ENCODE measurements around the gene GLYR1.

GLYR1 gene

DNA sequence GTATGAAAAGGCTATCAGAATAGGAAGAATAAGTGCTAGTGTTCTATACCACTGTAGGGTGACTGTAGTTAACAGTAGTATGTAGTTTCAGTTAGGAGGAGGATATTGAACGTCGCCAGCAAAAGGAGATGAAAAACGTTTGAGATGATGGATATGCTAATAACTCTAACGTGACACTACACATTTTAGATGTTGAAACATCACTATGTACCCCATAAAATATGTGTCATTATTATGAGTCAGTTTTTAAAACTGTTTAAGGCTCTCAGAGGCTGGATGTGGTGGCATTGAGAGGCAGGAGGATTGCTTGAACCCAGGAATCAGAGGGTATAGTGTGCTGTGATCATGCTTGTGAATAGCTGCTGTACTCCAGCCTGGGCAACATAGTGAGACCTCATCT is 32.0 kb upstream of the GLYR1 start:
- Histone ChIP-seq H3K36me3 (ENCODE audit: control insufficient read depth, insufficient read depth, low read length) (peaks cover 59% of the 10 kb centered on the region), H3K27ac (ENCODE audit: insufficient read depth, low read depth, low read length, poor library complexity, severe bottlenecking) (no peak overlapping the region), H3K27me3 (ENCODE audit: control insufficient read depth, insufficient read depth, low read length, poor library complexity, severe bottlenecking) (no peaks in the 10 kb centered on the region), H3K4me3 (ENCODE audit: insufficient read depth, low read depth, low read length) (no peak overlapping the region), H3K9me3 (ENCODE audit: control insufficient read depth, low read length) (no peaks in the 10 kb centered on the region), H3K4me1 (ENCODE audit: control insufficient read depth, insufficient read depth, low read length) (no peaks in the 10 kb centered on the region)
- 81 to 100% methylated on average over 2 to 4 of the region's 4 CpGs for WGBS, 2 experiments

GRCh38 chr16:4877380-4877685 is 30.2 kb upstream of the GLYR1 start:
- WGBS, 2 experiments, result 95% methylated on average over 14 of the region's 14 CpGs
- Histone ChIP-seq H3K36me3 (ENCODE audit: control insufficient read depth, insufficient read depth, low read length) (peaks cover 55% of the 10 kb centered on the region), H3K4me1 (ENCODE audit: control insufficient read depth, insufficient read depth, low read length) (no peaks in the 10 kb centered on the region)

DNA sequence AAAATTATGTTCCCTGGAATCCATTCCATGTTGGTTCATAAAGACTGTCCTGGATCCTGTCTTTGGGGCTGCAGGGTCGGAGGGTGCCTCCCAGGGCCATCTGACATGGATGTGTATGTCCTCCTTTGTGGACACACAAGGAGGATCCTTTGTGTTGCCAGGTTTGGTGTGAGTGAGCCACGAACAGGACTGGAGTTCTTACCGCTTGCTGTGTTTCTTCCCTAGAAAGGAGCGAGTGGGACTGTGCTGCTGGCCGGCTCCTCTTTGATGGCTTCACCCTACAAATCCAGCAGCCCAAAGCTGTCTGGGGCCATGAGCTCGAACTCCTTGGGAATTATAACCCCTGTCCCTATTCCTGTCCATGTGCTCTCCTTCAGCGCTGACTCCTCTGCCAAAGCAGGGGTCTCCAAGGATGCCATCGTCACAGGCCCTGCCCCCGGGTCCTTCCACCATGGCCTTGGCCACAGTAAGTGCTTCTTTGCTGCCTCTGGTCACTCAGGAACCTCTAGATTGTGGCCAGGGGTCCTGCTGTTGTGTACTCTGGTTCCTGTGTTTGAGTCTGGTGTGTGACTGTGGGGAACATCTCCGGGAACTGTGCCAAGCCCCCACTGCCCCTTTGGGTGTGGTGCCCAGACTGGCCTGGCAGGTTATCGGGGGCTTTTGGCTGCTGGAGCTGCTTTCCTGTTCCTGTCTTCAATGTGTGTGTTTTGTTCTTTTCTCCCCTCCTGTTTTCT is 29.7 kb upstream of the GLYR1 start:
- Histone ChIP-seq H3K27ac (ENCODE audit: insufficient read depth, low read depth, low read length, poor library complexity, severe bottlenecking) (no peak overlapping the region), H3K4me1 (ENCODE audit: control insufficient read depth, insufficient read depth, low read length) (no peaks in the 10 kb centered on the region), H3K36me3 (ENCODE audit: control insufficient read depth, insufficient read depth, low read length) (peaks cover 59% of the 10 kb centered on the region), H3K9me3 (ENCODE audit: control insufficient read depth, low read length) (no peaks in the 10 kb centered on the region), H3K4me3 (ENCODE audit: insufficient read depth, low read depth, low read length) (no peak overlapping the region), H3K27me3 (ENCODE audit: control insufficient read depth, insufficient read depth, low read length, poor library complexity, severe bottlenecking) (no peaks in the 10 kb centered on the region)
- WGBS, 2 experiments, result 94 to 95% methylated on average over 11 of the region's 11 CpGs

More at GRCh38 chr16:4877380-4877685, 30.2 kb upstream of the GLYR1 start:
- Histone ChIP-seq H3K27me3 (ENCODE audit: control insufficient read depth, insufficient read depth, low read length, poor library complexity, severe bottlenecking) (no peaks in the 10 kb centered on the region), H3K27ac (ENCODE audit: insufficient read depth, low read depth, low read length, poor library complexity, severe bottlenecking) (no peak overlapping the region), H3K9me3 (ENCODE audit: control insufficient read depth, low read length) (no peaks in the 10 kb centered on the region), H3K4me3 (ENCODE audit: insufficient read depth, low read depth, low read length) (no peak overlapping the region)

GRCh38 chr16:4874666-4875065 is 27.6 kb upstream of the GLYR1 start:
- Histone ChIP-seq H3K4me1 (ENCODE audit: control insufficient read depth, insufficient read depth, low read length) (no peaks in the 10 kb centered on the region), H3K4me3 (ENCODE audit: insufficient read depth, low read depth, low read length) (no peak overlapping the region), H3K9me3 (ENCODE audit: control insufficient read depth, low read length) (no peaks in the 10 kb centered on the region), H3K27ac (ENCODE audit: insufficient read depth, low read depth, low read length, poor library complexity, severe bottlenecking) (no peak overlapping the region), H3K27me3 (ENCODE audit: control insufficient read depth, insufficient read depth, low read length, poor library complexity, severe bottlenecking) (no peaks in the 10 kb centered on the region), H3K36me3 (ENCODE audit: control insufficient read depth, insufficient read depth, low read length) (peaks cover 67% of the 10 kb centered on the region)
- 93 to 96% methylated on average over 8 of the region's 8 CpGs for WGBS, 2 experiments

GRCh38 chr16:4873091-4873490 is 26.0 kb upstream of the GLYR1 start:
- 91 to 93% methylated on average over 3 of the region's 3 CpGs for WGBS, 2 experiments
- H3K4me1 ChIP-seq (ENCODE audit: control insufficient read depth, insufficient read depth, low read length), result no peaks in the 10 kb centered on the region
- H3K27ac ChIP-seq (ENCODE audit: insufficient read depth, low read depth, low read length, poor library complexity, severe bottlenecking), result no peak overlapping the region
- no peaks in the 10 kb centered on the region for H3K9me3 ChIP-seq (ENCODE audit: control insufficient read depth, low read length)
- no peak overlapping the region for H3K4me3 ChIP-seq (ENCODE audit: insufficient read depth, low read depth, low read length)
- H3K36me3 ChIP-seq (ENCODE audit: control insufficient read depth, insufficient read depth, low read length), result peaks cover 68% of the 10 kb centered on the region
- H3K27me3 ChIP-seq (ENCODE audit: control insufficient read depth, insufficient read depth, low read length, poor library complexity, severe bottlenecking), result no peaks in the 10 kb centered on the region

- Histone ChIP-seq H3K36me3 (ENCODE audit: control insufficient read depth, insufficient read depth, low read length) (peaks cover 57% of the 10 kb centered on the region), H3K27ac (ENCODE audit: insufficient read depth, low read depth, low read length, poor library complexity, severe bottlenecking) (no peak overlapping the region), H3K4me1 (ENCODE audit: control insufficient read depth, insufficient read depth, low read length) (no peaks in the 10 kb centered on the region), H3K9me3 (ENCODE audit: control insufficient read depth, low read length) (no peaks in the 10 kb centered on the region), H3K27me3 (ENCODE audit: control insufficient read depth, insufficient read depth, low read length, poor library complexity, severe bottlenecking) (no peaks in the 10 kb centered on the region), H3K4me3 (ENCODE audit: insufficient read depth, low read depth, low read length) (no peak overlapping the region)
- WGBS, 2 experiments, result 92 to 98% methylated on average over 4 of the region's 4 CpGs
Measured at GRCh38 chr16:4871071-4871470, 24.0 kb upstream of the GLYR1 start.

DNA sequence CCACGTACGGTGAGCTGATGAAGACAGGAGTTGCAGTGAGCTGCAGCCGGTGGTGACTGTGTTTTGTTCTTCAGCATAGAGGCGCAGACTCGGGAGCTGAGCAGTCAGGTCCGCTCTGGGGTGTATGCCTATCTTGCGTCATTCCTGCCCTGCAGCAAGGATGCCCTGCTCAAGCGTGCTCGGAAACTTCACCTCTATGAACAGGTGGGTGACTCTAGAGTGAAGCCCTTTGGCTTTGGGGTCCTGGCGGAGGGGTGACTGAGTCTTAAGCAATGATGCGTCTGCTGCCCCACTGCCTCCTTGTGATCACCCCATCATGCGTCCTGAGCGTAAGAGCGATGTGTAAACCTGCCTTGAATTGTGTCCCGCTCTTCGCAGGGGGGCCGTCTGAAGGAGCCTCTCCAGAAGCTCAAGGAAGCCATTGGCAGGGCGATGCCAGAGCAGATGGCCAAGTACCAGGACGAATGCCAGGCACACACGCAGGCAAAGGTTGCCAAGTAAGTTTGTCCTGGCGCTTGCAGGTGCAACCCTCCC is 23.1 kb upstream of the GLYR1 start:
- Histone ChIP-seq H3K4me1 (ENCODE audit: control insufficient read depth, insufficient read depth, low read length) (no peaks in the 10 kb centered on the region), H3K9me3 (ENCODE audit: control insufficient read depth, low read length) (no peaks in the 10 kb centered on the region), H3K4me3 (ENCODE audit: insufficient read depth, low read depth, low read length) (no peak overlapping the region), H3K27ac (ENCODE audit: insufficient read depth, low read depth, low read length, poor library complexity, severe bottlenecking) (no peak overlapping the region), H3K36me3 (ENCODE audit: control insufficient read depth, insufficient read depth, low read length) (peaks cover 52% of the 10 kb centered on the region), H3K27me3 (ENCODE audit: control insufficient read depth, insufficient read depth, low read length, poor library complexity, severe bottlenecking) (no peaks in the 10 kb centered on the region)
- 96% methylated on average over 21 of the region's 21 CpGs for WGBS, 2 experiments

DNA sequence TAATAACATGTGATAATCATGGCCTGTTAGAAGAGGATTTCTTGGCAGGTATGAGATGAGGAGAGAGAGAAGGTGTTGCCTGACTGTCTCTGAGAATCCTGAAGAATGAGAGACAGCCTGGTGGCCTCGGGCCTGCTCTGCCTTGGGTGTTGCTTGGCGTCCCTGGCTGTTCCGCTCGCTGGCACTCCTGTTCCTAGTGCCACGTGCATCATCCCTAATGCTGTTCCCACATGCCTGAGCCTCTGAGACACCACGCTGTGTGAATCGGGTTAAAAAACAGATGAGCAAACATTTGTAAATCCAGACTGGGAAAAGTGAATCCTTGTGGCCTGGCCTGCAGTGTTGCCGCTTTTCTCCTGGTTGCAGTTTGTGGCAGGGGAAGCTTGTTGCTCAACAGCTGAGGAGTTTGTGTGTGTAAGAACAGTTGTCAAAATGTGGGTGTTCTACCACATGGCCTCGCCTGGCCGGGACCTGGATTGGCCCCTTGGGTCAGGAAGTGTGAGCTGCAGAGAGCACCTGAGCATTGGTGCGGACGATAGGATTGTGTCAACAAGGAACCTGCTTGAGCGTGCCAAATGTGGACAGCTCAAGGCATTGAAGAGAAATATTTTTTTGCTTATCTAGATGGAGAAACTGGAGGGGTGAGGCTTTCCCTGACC is 22.2 kb upstream of the GLYR1 start:
- H3K9me3 ChIP-seq (ENCODE audit: control insufficient read depth, low read length), result no peaks in the 10 kb centered on the region
- peaks cover 43% of the 10 kb centered on the region for H3K36me3 ChIP-seq (ENCODE audit: control insufficient read depth, insufficient read depth, low read length)
- H3K4me1 ChIP-seq (ENCODE audit: control insufficient read depth, insufficient read depth, low read length), result no peaks in the 10 kb centered on the region
- H3K27me3 ChIP-seq (ENCODE audit: control insufficient read depth, insufficient read depth, low read length, poor library complexity, severe bottlenecking), result no peaks in the 10 kb centered on the region
- 94 to 95% methylated on average over 13 of the region's 13 CpGs for WGBS, 2 experiments
- H3K27ac ChIP-seq (ENCODE audit: insufficient read depth, low read depth, low read length, poor library complexity, severe bottlenecking), result no peak overlapping the region
- no peak overlapping the region for H3K4me3 ChIP-seq (ENCODE audit: insufficient read depth, low read depth, low read length)

DNA sequence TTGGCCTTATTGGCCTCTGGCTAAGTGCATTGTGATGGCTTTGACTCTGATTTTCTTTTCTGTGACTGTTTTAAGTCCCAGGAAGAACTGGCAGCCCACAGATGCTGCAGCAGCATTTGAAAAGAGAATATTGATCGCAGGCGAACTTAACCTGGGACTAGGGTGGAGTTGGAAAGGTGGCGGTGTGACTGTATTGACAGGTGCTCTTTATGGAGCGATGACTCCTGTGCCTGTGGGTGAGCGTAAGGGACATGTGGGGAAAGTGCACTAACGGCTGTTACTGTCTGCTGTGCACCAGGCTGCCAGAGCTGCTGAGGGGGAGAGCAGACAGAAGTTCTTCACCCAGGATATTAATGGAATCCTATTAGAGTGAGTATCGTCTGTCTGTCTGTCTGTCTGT is 21.4 kb upstream of the GLYR1 start:
- Histone ChIP-seq H3K4me1 (ENCODE audit: control insufficient read depth, insufficient read depth, low read length) (no peaks in the 10 kb centered on the region), H3K27me3 (ENCODE audit: control insufficient read depth, insufficient read depth, low read length, poor library complexity, severe bottlenecking) (no peaks in the 10 kb centered on the region), H3K27ac (ENCODE audit: insufficient read depth, low read depth, low read length, poor library complexity, severe bottlenecking) (no peak overlapping the region), H3K36me3 (ENCODE audit: control insufficient read depth, insufficient read depth, low read length) (peaks cover 35% of the 10 kb centered on the region), H3K4me3 (ENCODE audit: insufficient read depth, low read depth, low read length) (no peak overlapping the region), H3K9me3 (ENCODE audit: control insufficient read depth, low read length) (no peaks in the 10 kb centered on the region)
- WGBS, 2 experiments, result 91 to 92% methylated on average over 7 of the region's 7 CpGs

- 97 to 98% methylated on average over 5 of the region's 5 CpGs for WGBS, 2 experiments
- Histone ChIP-seq H3K4me3 (ENCODE audit: insufficient read depth, low read depth, low read length) (no peak overlapping the region), H3K27ac (ENCODE audit: insufficient read depth, low read depth, low read length, poor library complexity, severe bottlenecking) (no peak overlapping the region), H3K9me3 (ENCODE audit: control insufficient read depth, low read length) (no peaks in the 10 kb centered on the region), H3K27me3 (ENCODE audit: control insufficient read depth, insufficient read depth, low read length, poor library complexity, severe bottlenecking) (no peaks in the 10 kb centered on the region), H3K36me3 (ENCODE audit: control insufficient read depth, insufficient read depth, low read length) (peaks cover 32% of the 10 kb centered on the region), H3K4me1 (ENCODE audit: control insufficient read depth, insufficient read depth, low read length) (no peaks in the 10 kb centered on the region)
Measured at GRCh38 chr16:4868026-4868425, 20.9 kb upstream of the GLYR1 start.

Measured in ectodermal cell (in vitro differentiated cells).